ENCODE measurements around the gene POU2F3.

POU2F3 gene

DNA sequence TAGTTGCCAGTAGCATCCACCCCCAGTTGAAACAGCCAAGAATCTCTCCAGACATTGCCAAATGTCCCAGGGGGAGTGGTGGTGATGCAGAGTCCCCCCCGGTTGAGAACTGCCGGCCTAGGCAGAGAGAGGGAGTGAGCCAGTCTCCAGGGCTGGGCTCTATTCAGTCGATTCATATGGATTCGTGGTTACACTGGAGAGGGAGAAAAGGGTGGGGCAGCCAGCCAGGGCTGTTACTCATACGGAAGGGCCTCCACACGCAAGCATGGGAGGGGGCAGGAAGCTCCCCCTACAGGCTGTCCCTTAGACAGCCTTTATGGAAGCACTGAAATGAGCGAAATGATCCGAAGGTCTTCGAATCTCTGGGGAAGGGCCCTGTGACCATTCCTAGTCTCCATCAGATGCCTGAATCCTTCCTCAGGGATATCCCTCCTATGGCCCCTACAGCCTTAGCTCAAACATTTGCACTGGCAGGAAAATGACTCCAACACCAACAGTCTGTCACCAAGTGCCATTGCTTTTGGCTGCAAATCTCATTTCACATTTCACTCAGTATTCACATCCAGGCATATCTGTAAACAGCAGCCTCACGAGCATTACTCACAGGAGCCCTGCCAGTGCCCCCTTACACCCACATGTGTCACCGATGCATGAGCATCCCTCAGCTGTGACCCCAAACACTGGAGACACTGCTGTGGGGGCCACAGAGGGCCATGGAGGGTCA is 66.7 kb downstream of the POU2F3 start:
- H3K27me3 ChIP-seq (replicated peaks; ENCODE audit: insufficient read depth, low read length): no peaks in the 10 kb centered on the region
- H3K36me3 ChIP-seq (replicated peaks; ENCODE audit: insufficient read depth, low read length): no peaks in the 10 kb centered on the region
- H2AFZ ChIP-seq (ENCODE audit: low read length): no peak overlapping the region
- H3K79me2 ChIP-seq (ENCODE audit: low read length): no peaks in the 10 kb centered on the region
- no peak overlapping the region for H3K4me2 ChIP-seq (ENCODE audit: low read depth, low read length)
- no peak overlapping the region for H3K9ac ChIP-seq (ENCODE audit: low read length)
- H3K9me3 ChIP-seq (replicated peaks; ENCODE audit: insufficient read depth, low read length): no peaks in the 10 kb centered on the region
- no peaks in the 10 kb centered on the region for H3F3A ChIP-seq (ENCODE audit: insufficient read depth, low read length)
- H3K27ac ChIP-seq (ENCODE audit: low read length): no peak overlapping the region
- no peak overlapping the region for H3K4me3 ChIP-seq (ENCODE audit: low read length)
- no peak for DNase-seq
- peaks cover 4% of the 10 kb centered on the region; the same call in 1 of the 2 replicates for H3K4me1 ChIP-seq (ENCODE audit: low read length)
- TF ChIP-seq EZH2phosphoT487 (IDR thresholded peaks at IDR 0.05; ENCODE audit: low read length): no peak
- no peak for TF ChIP-seq EZH2 (optimal IDR thresholded peaks at IDR 0.05; ENCODE audit: low read depth, low read length)
- no peak for TF ChIP-seq CTCF (IDR thresholded peaks at IDR 0.05; ENCODE audit: low read length)
- H3K9me2 ChIP-seq (replicated peaks; ENCODE audit: insufficient read depth, low read length): no peaks in the 10 kb centered on the region
- H4K20me1 ChIP-seq (ENCODE audit: insufficient read depth, low read length): no peaks in the 10 kb centered on the region

DNA sequence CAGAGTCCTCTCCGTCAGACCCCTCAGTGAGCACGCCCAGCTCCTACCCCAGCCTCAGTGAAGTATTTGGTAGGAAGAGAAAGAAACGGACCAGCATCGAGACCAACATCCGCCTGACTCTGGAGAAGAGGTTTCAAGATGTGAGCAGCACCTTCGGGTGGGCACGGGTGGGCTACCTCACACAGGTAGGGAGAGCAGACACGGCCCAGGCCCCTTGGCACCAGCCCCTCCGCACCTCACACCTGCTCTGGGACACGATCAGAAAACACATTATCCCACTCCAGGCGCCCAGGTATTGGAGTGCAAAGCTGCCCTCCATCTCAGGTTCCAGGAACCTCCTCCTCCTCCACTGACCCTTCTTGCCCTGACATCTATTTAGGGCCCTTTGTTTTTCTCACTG is 67.5 kb downstream of the POU2F3 start:
- Histone ChIP-seq H3K9ac (ENCODE audit: low read length) (no peak overlapping the region), H3K4me2 (ENCODE audit: low read depth, low read length) (no peak overlapping the region)

DNA sequence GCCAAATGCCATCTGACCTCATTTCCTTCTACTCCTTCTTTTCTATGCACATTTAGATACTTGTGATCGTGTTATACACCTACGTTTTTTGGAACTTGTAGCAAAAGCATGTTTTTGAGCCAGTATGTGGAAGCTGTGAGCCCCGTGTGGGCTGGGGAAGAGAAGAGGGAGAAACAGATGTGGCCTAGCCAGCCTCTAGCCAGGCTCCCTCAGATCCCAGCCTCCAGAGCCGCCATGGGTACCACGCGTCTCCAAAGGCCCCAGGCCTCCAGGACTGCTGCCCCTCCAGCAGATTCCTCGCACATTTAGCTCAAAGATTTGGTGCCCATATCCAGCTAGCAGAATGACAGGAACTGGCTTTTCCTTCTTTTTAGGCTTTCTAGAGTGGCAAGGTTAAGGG is 68.1 kb downstream of the POU2F3 start:
- Histone ChIP-seq H3K4me2 (ENCODE audit: low read depth, low read length) (no peak overlapping the region), H2AFZ (ENCODE audit: low read length) (no peak overlapping the region), H3K4me1 (ENCODE audit: low read length) (peaks cover 4% of the 10 kb centered on the region; the same call in 1 of the 2 replicates), H3K9ac (ENCODE audit: low read length) (no peak overlapping the region), H3K27me3 (replicated peaks; ENCODE audit: insufficient read depth, low read length) (no peaks in the 10 kb centered on the region), H3K36me3 (replicated peaks; ENCODE audit: insufficient read depth, low read length) (no peaks in the 10 kb centered on the region), H3K27ac (ENCODE audit: low read length) (no peak overlapping the region), H3K9me3 (replicated peaks; ENCODE audit: insufficient read depth, low read length) (no peaks in the 10 kb centered on the region), H3K9me2 (replicated peaks; ENCODE audit: insufficient read depth, low read length) (no peaks in the 10 kb centered on the region), H3K79me2 (ENCODE audit: low read length) (no peaks in the 10 kb centered on the region), H3F3A (ENCODE audit: insufficient read depth, low read length) (no peaks in the 10 kb centered on the region), H3K4me3 (ENCODE audit: low read length) (no peak overlapping the region), H4K20me1 (ENCODE audit: insufficient read depth, low read length) (no peaks in the 10 kb centered on the region)
- TF ChIP-seq CTCF (IDR thresholded peaks at IDR 0.05; ENCODE audit: low read length): no peak
- TF ChIP-seq EZH2 (optimal IDR thresholded peaks at IDR 0.05; ENCODE audit: low read depth, low read length): no peak
- no peak for TF ChIP-seq EZH2phosphoT487 (IDR thresholded peaks at IDR 0.05; ENCODE audit: low read length)
- no peak for DNase-seq

More for the DNA sequence above, 67.5 kb downstream of the POU2F3 start:
- Histone ChIP-seq H4K20me1 (ENCODE audit: insufficient read depth, low read length) (no peaks in the 10 kb centered on the region), H3K27me3 (replicated peaks; ENCODE audit: insufficient read depth, low read length) (no peaks in the 10 kb centered on the region), H3K4me3 (ENCODE audit: low read length) (no peak overlapping the region), H3K9me3 (replicated peaks; ENCODE audit: insufficient read depth, low read length) (no peaks in the 10 kb centered on the region), H3F3A (ENCODE audit: insufficient read depth, low read length) (no peaks in the 10 kb centered on the region), H3K9me2 (replicated peaks; ENCODE audit: insufficient read depth, low read length) (no peaks in the 10 kb centered on the region), H3K36me3 (replicated peaks; ENCODE audit: insufficient read depth, low read length) (no peaks in the 10 kb centered on the region), H3K4me1 (ENCODE audit: low read length) (peaks cover 4% of the 10 kb centered on the region; the same call in 1 of the 2 replicates), H2AFZ (ENCODE audit: low read length) (no peak overlapping the region), H3K27ac (ENCODE audit: low read length) (no peak overlapping the region), H3K79me2 (ENCODE audit: low read length) (no peaks in the 10 kb centered on the region)
- TF ChIP-seq EZH2 (optimal IDR thresholded peaks at IDR 0.05; ENCODE audit: low read depth, low read length) (no peak), CTCF (IDR thresholded peaks at IDR 0.05; ENCODE audit: low read length) (no peak), EZH2phosphoT487 (IDR thresholded peaks at IDR 0.05; ENCODE audit: low read length) (no peak)
- no peak for DNase-seq
